ENCODE results near the gene PIGL. TPM values are rescaled to one million over a fixed set of nuclear protein-coding genes. Genes with fewer than 3 reads are reported as not detected.
"Not testable (repeated sequence)": the region's sequence is repeated elsewhere in the genome, so short reads cannot be mapped to it uniquely, and the experiment has no call there.

PIGL gene
- total RNA-seq, 2 donors from 2014 or later = 41.1 to 57.0 TPM

DNA sequence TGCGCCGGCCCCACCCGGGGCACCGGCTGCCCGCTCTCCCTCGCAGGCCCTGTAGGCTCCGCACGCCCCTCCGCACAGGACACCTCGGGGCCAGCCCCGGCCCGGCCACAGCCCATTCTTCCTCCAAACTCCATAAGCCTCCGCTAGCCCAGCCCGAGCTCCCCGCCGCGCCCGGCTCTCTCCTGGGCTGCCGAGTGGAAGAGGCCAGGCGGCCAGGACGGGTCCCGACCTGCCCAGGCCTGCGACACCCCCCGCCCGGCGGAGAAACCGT lies 2.1 kb upstream of the PIGL start:
- Histone ChIP-seq H3K27me3 (ENCODE audit: control insufficient read depth, insufficient read depth, low read length, poor library complexity, severe bottlenecking) (no peaks in the 10 kb centered on the region), H3K27ac (ENCODE audit: low read depth, low read length) (peak overlapping the region; percentile 93)
- no peaks in the 10 kb centered on the region for H3K9me3 Mint-ChIP-seq

GRCh38 chr17:16215273-16215964 lies 1.6 kb upstream of the PIGL start, which contains the start of gene NCOR1:
TSS of gene NCOR1 (minus strand) at chr17:16215534. CDS start at chr17:16194569, 20,965 bp downstream.
- WGBS, 2 experiments (ENCODE audit: insufficient coverage in 1 of 2, insufficient read length in 1 of 2) = 0% methylated on average over 49 to 82 of the region's 82 CpGs
- Histone ChIP-seq H3K27me3 (ENCODE audit: control insufficient read depth, insufficient read depth, low read length, poor library complexity, severe bottlenecking) (no peaks in the 10 kb centered on the region), H3K4me3 (ENCODE audit: low read length) (peak within 1 kb of the TSS; percentile 92), H3K4me1 (ENCODE audit: control insufficient read depth, insufficient read depth, low read length) (no peaks in the 10 kb centered on the region), H3K9ac (ENCODE audit: extremely low read depth, low read length, poor library complexity, severe bottlenecking) (peak within 1 kb of the TSS; percentile 92), H3K36me3 (ENCODE audit: control insufficient read depth, insufficient read depth, low read length) (peaks cover 4% of the 10 kb centered on the region), H3K27ac (ENCODE audit: low read depth, low read length) (peak within 1 kb of the TSS; percentile 93), H3K9me3 (ENCODE audit: control insufficient read depth, low read length) (no peaks in the 10 kb centered on the region)
- Mint-ChIP-seq H3K4me3 (peak within 1 kb of the TSS; percentile 97), H3K27ac (peak within 1 kb of the TSS; percentile 92), H3K27me3 (ENCODE audit: insufficient read depth) (no peaks in the 10 kb centered on the region), H3K4me1 (peaks cover 15% of the 10 kb centered on the region), H3K36me3 (ENCODE audit: low read depth) (peaks cover 2% of the 10 kb centered on the region), H3K9me3 (no peaks in the 10 kb centered on the region)
- TF ChIP-seq CTCF (conservative IDR thresholded peaks at IDR 0.05) = peak; percentile 55
- DNase-seq = peak; percentile 99

More for the DNA sequence above, 2.1 kb upstream of the PIGL start:
- Mint-ChIP-seq H3K4me3 (peak overlapping the region; percentile 97), H3K27ac (peak overlapping the region; percentile 90), H3K27me3 (ENCODE audit: insufficient read depth) (no peaks in the 10 kb centered on the region), H3K36me3 (ENCODE audit: low read depth) (peaks cover 2% of the 10 kb centered on the region), H3K4me1 (peaks cover 15% of the 10 kb centered on the region)
- WGBS, 2 experiments (ENCODE audit: insufficient coverage in 1 of 2, insufficient read length in 1 of 2) = 0% methylated on average over 10 to 27 of the region's 27 CpGs
- Histone ChIP-seq H3K4me3 (ENCODE audit: low read length) (peak overlapping the region; percentile 92), H3K9me3 (ENCODE audit: control insufficient read depth, low read length) (no peaks in the 10 kb centered on the region), H3K36me3 (ENCODE audit: control insufficient read depth, insufficient read depth, low read length) (peaks cover 4% of the 10 kb centered on the region), H3K4me1 (ENCODE audit: control insufficient read depth, insufficient read depth, low read length) (no peaks in the 10 kb centered on the region), H3K9ac (ENCODE audit: extremely low read depth, low read length, poor library complexity, severe bottlenecking) (peak overlapping the region; percentile 92)
- DNase-seq = peak; percentile 90
- TF ChIP-seq CTCF (conservative IDR thresholded peaks at IDR 0.05) = no peak

- H3K4me1 ChIP-seq (ENCODE audit: control insufficient read depth, insufficient read depth, low read length) = no peaks in the 10 kb centered on the region
- Mint-ChIP-seq H3K27me3 (ENCODE audit: insufficient read depth) (no peaks in the 10 kb centered on the region), H3K36me3 (ENCODE audit: low read depth) (peaks cover 2% of the 10 kb centered on the region), H3K9me3 (no peaks in the 10 kb centered on the region), H3K27ac (peak overlapping the region; percentile 92), H3K4me3 (peak overlapping the region; percentile 97), H3K4me1 (peaks cover 15% of the 10 kb centered on the region)
- H3K4me3 ChIP-seq (ENCODE audit: low read length) = peak overlapping the region; percentile 92
- peak overlapping the region; percentile 93 for H3K27ac ChIP-seq (ENCODE audit: low read depth, low read length)
- H3K9me3 ChIP-seq (ENCODE audit: control insufficient read depth, low read length) = no peaks in the 10 kb centered on the region
- H3K36me3 ChIP-seq (ENCODE audit: control insufficient read depth, insufficient read depth, low read length) = peaks cover 4% of the 10 kb centered on the region
- H3K9ac ChIP-seq (ENCODE audit: extremely low read depth, low read length, poor library complexity, severe bottlenecking) = peak overlapping the region; percentile 92
- WGBS, 2 experiments (ENCODE audit: insufficient coverage in 1 of 2, insufficient read length in 1 of 2) = 58 to 64% methylated on average over 22 of the region's 22 CpGs
- H3K27me3 ChIP-seq (ENCODE audit: control insufficient read depth, insufficient read depth, low read length, poor library complexity, severe bottlenecking) = no peaks in the 10 kb centered on the region
- TF ChIP-seq CTCF (conservative IDR thresholded peaks at IDR 0.05) = no peak
- no peak for DNase-seq
These were observed 1.1 kb upstream of the PIGL start for GRCh38 chr17:16215965-16216316.

DNA sequence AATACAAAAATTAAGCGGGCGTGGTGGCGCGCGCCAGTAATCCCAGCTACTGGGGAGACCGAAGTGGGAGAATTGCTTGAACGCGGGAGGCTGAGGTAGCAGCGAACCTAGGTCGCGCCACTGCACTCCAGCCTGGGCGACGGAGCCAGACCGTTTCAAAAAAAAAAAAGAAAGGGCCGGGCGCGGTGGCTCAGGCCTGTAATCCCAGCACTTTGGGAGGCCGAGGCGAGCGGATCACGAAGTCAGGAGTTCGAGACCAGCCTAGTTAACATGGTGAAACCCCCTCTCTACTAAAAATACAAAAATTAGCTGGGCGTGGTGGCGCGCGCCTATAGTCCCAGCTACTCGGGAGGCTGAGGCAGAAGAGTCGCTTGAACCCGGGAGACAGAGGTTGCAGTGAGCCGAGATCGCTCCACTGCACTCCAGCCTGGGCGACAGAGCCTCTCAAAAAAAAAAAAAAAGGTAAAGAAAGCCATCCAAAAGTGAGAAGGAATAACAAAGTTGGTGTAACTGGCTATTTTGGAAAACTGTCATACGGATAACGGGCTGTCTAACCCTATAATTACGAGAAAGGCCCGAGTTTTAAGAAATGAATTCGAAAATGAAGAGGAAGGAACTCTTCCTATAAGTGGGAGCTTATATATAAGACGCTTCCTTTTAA lies 539 bp upstream of the PIGL start:
- H3K4me3 ChIP-seq (ENCODE audit: low read length) = peak overlapping the region; percentile 96
- Mint-ChIP-seq H3K27ac (peak overlapping the region; percentile 98), H3K4me3 (peak overlapping the region; percentile 97), H3K4me1 (peaks cover 15% of the 10 kb centered on the region)
- H3K4me1 ChIP-seq (ENCODE audit: control insufficient read depth, insufficient read depth, low read length); H3K9me3 ChIP-seq (ENCODE audit: control insufficient read depth, low read length); DNase-seq; H3K27me3 Mint-ChIP-seq (ENCODE audit: insufficient read depth); H3K36me3 Mint-ChIP-seq (ENCODE audit: low read depth); H3K9me3 Mint-ChIP-seq; H3K27me3 ChIP-seq (ENCODE audit: control insufficient read depth, insufficient read depth, low read length, poor library complexity, severe bottlenecking); H3K36me3 ChIP-seq (ENCODE audit: control insufficient read depth, insufficient read depth, low read length): not testable (repeated sequence)
- H3K27ac ChIP-seq (ENCODE audit: low read depth, low read length) = peak overlapping the region; percentile 93
- peak overlapping the region; percentile 86 for H3K9ac ChIP-seq (ENCODE audit: extremely low read depth, low read length, poor library complexity, severe bottlenecking)
- WGBS, 2 experiments (ENCODE audit: insufficient coverage in 1 of 2, insufficient read length in 1 of 2) = 89 to 90% methylated on average over 20 to 30 of the region's 38 CpGs

All from endodermal cell (in vitro differentiated cells).